Measurements from ENCODE around the gene RBSN. TPM values are rescaled to one million over a fixed set of nuclear protein-coding genes. Genes with fewer than 3 reads are reported as not detected.
A peak's percentile ranks its signal among the peaks of the same experiment; 100 is the strongest.

RBSN gene
- total and polyA plus RNA-seq, 12 donors, result 5.7 to 33.9 (median 23.9) TPM

GRCh38 chr3:15083252-15083651 is 15.7 kb downstream of the RBSN start:
- no peak for DNase-seq
- intact Hi-C loops (cut with DNase I), result no loop called here
- Histone ChIP-seq H3K27me3 (no peaks in the 10 kb centered on the region), H3K9me3 (replicated peaks in 1 of 3) (no peaks in the 10 kb centered on the region), H3K27ac (peak overlapping the region in 3 of 5 donors; percentile 41 to 86 (median 86)), H3K4me3 (no peak overlapping the region), H3K36me3 (replicated peaks in 1 of 2) (peaks cover 0 to 77% of the 10 kb centered on the region in 2 donors), H3K4me1 (replicated peaks in 1 of 2) (peaks cover 0 to 5% of the 10 kb centered on the region in 2 donors)
- TF ChIP-seq POLR2A (IDR thresholded peaks at IDR 0.05) (no peak), CTCF (IDR thresholded peaks at IDR 0.05) (no peak)
- WGBS, 4 donors, result 89 to 95% (median 92%) methylated on average over 1 of the region's 1 CpG

GRCh38 chr3:15081960-15082664 is 16.8 kb downstream of the RBSN start:
- no peaks in the 10 kb centered on the region for H3K27me3 ChIP-seq
- DNase-seq, result peak in 6 of 7 donors; percentile 66 to 87 (median 77)
- intact Hi-C loops (cut with DNase I), result no loop called here
- peaks cover 0 to 5% of the 10 kb centered on the region in 2 donors for H3K4me1 ChIP-seq (replicated peaks in 1 of 2)
- peak overlapping the region in 4 of 5 donors; percentile 41 to 86 (median 72) for H3K27ac ChIP-seq
- H3K4me3 ChIP-seq, result no peak overlapping the region
- peaks cover 0 to 85% of the 10 kb centered on the region in 2 donors for H3K36me3 ChIP-seq (replicated peaks in 1 of 2)
- H3K9me3 ChIP-seq (replicated peaks in 1 of 3), result no peaks in the 10 kb centered on the region
- TF ChIP-seq POLR2A (IDR thresholded peaks at IDR 0.05), result no peak
- peak in 1 of 6 experiments; percentile 18 for TF ChIP-seq CTCF (IDR thresholded peaks at IDR 0.05)
- WGBS, 4 donors, result 73 to 78% (median 75%) methylated on average over 13 of the region's 13 CpGs

GRCh38 chr3:15079091-15079490 is 19.9 kb downstream of the RBSN start:
- peaks cover 0 to 99% of the 10 kb centered on the region in 2 donors for H3K36me3 ChIP-seq (replicated peaks in 1 of 2)
- TF ChIP-seq POLR2A (IDR thresholded peaks at IDR 0.05), result no peak
- TF ChIP-seq CTCF (IDR thresholded peaks at IDR 0.05), result no peak
- H3K4me1 ChIP-seq (replicated peaks in 1 of 2), result peaks cover 0 to 5% of the 10 kb centered on the region in 2 donors
- no peak for DNase-seq
- H3K9me3 ChIP-seq (replicated peaks in 1 of 3), result no peaks in the 10 kb centered on the region
- WGBS, 4 donors, result 81 to 99% (median 87%) methylated on average over 3 of the region's 3 CpGs
- intact Hi-C loops (cut with DNase I), result no loop called here
- no peaks in the 10 kb centered on the region for H3K27me3 ChIP-seq
- H3K4me3 ChIP-seq, result no peak overlapping the region
- H3K27ac ChIP-seq, result no peak overlapping the region

- H3K36me3 ChIP-seq (replicated peaks in 1 of 2), result peaks cover 0 to 89% of the 10 kb centered on the region in 2 donors
- 78 to 89% (median 82%) methylated on average over 11 to 19 of the region's 19 CpGs for WGBS, 4 donors
- intact Hi-C loops (cut with DNase I), result no loop called here
Observed at GRCh38 chr3:15074500-15074899, 24.4 kb downstream of the RBSN start.

More at GRCh38 chr3:15074500-15074899, 24.4 kb downstream of the RBSN start:
- H3K4me1 ChIP-seq (replicated peaks in 1 of 2), result no peaks in the 10 kb centered on the region
- no peak overlapping the region for H3K27ac ChIP-seq
- H3K9me3 ChIP-seq (replicated peaks in 1 of 3), result no peaks in the 10 kb centered on the region
- TF ChIP-seq CTCF (IDR thresholded peaks at IDR 0.05) (no peak), POLR2A (IDR thresholded peaks at IDR 0.05) (no peak)
- no peak overlapping the region for H3K4me3 ChIP-seq
- DNase-seq, result no peak
- no peaks in the 10 kb centered on the region for H3K27me3 ChIP-seq

Measured in adrenal gland (tissue), 12 donors.